GM18907 (cell line): Measurements from ENCODE around the gene CIC.
"Not testable (repeated sequence)": the region's sequence is repeated elsewhere in the genome, so short reads cannot be mapped to it uniquely, and the experiment has no call there.

Source experiments
- ATAC-seq: cut with Tn5 transposase; IDR thresholded peaks from one replicate; pipeline ENCODE4 v1.9.1; 2021; ENCODE audit warnings: mild to moderate bottlenecking, moderate library complexity; ENCODE audit not compliant: unreplicated experiment

CIC gene

DNA sequence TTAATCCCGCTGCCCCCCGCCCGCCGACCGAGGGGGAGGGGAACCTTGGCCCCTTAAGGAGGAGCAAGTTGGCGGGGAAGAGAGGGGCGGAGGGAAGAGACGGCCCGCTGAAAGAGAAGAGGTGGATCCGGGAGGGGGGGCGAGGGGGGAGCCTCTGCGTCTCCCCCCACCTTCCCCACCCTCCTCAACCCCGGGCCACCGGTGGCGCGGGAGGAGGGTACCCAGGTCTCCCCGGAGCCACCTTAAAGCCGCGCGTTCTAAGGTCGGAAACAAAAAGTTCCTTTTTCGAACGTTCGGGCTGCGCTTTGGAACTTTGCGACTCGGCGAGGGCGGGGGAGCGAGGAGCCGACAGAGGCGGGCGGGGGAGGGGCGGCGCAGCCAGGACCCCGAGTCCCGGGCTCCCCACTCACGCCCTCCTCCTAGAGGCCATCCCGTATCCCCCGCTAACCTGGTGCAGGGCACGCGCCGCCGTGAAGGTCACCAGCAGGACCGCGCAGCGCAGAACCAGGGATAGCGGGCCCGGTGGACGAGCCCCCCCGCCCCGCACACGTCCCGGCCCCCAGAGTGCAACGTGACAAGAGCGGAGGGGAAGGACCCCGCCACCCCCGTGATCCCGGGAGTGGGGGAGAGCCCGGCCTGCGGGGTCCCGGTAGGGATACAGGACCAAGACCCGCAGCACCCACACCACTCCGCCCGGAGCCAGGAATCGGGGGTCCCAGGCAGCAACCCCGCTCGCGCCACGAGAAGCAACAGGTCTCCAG, 14.8 kb upstream of the CIC start:
- peak; percentile 27 for ATAC-seq

DNA sequence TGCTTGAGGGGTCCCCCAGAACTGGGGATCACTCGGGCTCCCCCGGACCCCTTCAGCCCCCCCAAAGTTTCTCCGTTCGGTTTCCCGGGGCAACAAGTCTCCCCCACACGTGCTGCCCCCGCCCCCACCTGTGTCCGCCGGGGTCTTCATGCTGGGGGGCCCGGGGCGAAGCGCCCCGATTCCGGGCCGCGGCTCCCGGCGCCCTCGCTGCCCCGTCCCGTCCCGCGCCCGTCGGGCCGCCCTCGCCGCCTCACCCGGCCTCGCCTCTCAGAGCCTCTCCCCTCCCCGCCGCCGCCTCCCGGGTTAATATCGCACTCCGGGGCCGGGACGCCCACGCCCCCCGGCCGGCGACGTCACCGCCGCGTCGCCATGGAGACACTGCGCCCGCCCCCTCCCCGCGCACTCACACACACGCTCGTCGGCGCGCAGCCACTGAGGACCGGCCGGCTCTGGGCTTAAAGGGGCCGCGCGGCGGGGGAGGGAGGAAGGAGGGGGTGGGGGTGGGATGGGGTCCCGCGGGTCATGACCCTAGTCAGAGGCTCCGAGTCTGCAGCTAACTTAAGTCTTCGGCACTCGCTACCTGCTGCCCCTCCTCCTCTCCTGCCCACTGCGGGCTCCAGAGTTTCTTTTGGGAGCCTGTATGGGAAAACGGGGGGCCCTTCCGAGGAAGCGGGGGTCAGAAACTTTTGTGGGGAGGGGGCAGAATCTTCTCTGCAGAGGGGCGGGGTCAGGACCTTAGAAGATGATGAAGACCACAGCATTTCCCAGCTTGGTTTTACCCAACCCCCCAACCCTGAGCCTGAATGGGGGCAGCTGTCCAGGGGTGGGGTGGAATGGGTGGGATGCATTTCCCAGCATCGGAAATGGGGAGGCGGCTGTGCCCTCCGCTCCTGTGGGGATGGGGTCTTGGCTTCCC, 13.9 kb upstream of the CIC start, which contains the start of gene ERF:
Gene ERF, minus strand, starts transcription at position 279 of the 916 bp plus-strand sequence. Its CDS starts 129 bp downstream, at position 150.
- ATAC-seq: peak; percentile 61

DNA sequence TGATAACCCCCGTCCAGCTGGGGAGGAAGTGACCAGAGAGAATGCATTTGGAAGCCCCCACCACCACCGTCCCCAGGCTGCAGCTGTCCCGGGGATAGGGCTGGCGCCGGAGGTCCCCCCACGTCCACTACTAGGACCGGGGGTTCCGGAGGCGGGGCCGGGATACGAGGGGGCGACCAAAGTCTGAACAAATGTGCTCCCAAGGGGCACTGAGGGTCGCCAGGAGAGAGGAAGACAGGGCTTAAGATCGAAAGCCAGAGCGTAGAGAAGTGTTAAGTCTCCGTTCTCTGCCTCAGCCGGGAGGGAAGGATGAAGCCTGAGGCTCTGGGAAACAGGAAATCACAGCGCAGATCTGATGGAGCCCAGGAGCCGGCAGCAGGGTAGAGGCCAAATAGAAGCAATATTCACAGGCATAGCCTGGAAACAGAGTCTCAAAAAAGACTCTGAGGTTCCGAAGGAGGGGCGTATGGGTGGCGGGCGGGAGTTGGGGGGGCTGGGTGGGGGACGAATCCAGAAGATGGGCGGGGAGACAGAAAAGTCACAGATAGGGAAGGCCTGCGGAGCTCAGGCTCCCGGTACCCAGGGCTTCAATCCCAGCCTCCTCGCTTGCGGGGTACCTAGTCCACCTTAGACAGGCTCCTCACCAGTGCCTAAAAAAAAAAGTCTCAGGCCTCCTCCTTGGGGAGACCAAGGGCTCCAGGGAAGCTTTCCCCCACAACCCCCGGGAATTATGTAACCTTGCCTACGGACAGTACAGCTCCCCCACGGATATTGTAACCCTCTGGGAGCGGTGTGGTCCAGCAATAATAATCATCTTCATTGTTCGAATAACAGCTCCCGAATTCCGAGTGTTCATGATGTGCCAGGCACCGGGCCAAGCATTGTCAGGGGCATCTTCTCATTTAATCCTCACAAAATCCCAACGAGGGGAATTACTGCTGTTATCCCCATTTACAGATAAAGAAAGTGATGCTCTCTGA, 13.0 kb upstream of the CIC start:
- no peak for ATAC-seq

DNA sequence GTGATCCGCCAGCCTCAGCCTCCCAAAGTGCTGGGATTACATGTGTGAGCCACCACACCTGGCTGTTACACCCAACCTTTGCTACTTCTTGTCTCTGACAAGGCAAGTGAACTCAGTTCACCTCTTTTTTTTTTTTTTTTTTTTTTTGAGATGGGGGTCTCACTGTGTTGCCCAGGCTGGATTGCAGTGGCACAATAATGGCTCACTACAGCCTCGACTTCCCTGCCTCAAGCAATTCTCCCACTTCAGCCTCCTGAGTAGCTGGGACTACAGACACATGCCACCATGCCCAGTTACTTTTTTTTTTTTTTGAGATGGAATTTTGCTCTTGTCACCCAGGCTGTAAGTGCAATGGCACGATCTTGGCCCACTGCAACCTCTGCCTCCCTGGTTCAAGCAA, 11.2 kb upstream of the CIC start:
- ATAC-seq: not testable (repeated sequence)

DNA sequence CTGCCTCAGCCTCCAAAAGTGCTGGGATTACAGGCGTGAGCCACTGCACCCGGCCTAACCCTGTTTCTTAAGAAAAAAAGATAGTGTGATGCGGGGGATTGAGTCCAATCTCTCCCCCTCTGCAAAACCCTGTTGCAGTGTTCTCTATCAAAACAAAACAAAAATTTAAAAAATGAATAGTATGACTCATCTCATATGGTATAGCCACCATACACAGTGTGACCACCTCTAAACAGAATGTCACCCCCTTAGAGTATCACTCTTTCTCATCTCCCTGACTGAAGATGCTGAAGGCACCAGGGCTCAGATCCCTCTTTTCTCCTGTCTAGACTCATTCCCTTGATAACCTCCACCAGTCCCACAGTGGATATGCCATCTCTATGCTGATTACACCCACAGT, 7.3 kb upstream of the CIC start:
- no peak for ATAC-seq

DNA sequence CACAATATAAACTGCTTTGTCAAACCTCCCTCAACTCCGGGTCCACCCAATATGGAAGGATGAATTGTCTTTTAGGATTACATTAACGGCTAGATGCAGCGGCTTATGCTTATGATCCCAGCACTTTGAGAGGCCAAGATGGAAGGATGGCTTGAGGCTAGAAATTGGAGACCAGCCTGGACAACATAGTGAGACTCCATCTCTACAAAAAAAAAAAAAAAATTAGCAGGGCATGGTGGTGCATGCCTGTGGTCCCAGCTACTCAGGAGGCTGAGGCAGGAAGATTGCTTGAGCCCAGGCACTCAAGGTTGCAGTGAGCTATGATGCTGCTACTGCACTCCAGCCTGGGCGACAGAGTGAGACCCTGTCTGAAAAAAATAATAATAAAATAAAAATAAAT, 2.9 kb upstream of the CIC start:
- not testable (repeated sequence) for ATAC-seq

DNA sequence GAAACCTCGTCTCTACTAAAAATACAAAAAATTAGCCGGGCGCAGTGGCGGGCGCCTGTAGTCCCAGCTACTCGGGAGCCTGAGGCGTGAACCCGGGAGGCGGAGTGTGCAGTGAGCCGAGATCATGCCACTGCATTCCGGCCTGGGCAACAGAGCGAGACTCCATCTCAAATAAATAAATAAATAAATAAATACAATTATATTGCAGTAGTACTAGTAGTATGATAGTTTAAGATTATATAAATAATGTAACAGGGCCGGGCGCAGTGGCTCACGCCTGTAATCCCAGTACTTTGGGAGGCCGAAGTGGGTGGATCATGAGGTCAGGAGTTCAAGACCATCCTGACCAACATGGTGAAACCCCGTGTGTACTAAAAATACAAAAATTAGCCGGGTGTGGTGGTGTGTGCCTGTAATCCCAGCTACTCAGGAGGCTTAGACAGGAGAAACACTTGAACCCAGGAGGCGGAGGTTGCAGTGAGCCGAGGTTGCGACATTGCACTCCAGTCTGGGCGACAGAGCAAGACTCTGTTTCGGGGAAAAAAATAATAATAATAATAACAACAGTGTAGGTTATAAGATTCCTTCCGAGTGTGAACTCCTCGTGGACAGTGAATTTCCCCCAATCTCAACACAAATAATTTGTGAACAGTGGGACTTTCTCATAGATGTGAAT, 2.0 kb upstream of the CIC start:
- not testable (repeated sequence) for ATAC-seq

DNA sequence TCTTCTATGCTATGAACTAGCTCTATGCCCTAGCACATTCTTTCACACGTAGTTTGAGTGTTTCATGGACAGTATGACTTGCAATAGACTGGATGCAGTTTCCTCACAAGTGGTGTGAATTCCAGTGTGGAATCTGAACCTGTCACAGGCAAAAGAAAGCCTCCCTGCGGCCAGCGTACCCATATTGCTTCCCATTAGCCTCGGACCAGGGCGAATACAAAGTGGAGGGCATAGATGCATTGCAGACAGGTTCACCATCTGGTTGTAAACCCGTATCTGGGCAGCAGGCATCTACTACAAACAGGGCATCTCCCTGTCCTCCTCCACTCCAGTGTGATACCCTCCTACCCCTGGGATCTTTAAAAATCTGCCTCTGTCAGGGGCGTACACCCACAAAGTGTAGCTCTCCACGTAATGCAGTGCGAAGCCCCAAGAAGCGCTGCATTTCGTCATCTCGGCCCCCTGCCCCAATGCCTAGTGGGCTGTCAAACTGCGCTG, 1.4 kb upstream of the CIC start:
- ATAC-seq: no peak

DNA sequence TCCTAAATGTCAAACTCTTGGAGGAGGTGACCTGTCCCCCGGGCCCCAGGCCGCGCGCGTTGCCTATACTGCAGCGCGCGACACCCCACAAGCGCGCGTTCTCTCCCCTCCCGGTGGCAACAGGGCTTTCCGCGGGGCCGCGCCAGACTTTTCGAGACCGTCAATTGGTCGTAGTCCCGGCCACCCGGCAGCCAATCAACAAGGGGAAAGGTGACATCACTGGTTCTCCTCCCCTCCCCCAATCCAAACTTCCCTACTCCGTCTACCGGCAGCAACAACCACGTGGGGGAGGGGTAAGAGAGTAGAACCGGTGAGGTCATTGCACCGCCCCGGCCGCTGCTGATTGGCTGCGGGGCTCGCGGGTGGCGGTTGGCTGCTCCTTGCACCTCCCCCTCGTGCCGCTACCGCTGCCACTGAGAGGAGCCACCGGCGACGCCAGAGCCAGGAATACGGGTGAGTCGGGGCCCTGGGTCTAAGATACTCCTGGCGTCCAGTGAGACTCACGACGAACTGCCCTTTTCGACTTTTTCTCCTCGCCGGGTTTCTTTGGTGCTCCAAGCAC, 829 bp upstream of the CIC start:
- ATAC-seq: peak; percentile 63

DNA sequence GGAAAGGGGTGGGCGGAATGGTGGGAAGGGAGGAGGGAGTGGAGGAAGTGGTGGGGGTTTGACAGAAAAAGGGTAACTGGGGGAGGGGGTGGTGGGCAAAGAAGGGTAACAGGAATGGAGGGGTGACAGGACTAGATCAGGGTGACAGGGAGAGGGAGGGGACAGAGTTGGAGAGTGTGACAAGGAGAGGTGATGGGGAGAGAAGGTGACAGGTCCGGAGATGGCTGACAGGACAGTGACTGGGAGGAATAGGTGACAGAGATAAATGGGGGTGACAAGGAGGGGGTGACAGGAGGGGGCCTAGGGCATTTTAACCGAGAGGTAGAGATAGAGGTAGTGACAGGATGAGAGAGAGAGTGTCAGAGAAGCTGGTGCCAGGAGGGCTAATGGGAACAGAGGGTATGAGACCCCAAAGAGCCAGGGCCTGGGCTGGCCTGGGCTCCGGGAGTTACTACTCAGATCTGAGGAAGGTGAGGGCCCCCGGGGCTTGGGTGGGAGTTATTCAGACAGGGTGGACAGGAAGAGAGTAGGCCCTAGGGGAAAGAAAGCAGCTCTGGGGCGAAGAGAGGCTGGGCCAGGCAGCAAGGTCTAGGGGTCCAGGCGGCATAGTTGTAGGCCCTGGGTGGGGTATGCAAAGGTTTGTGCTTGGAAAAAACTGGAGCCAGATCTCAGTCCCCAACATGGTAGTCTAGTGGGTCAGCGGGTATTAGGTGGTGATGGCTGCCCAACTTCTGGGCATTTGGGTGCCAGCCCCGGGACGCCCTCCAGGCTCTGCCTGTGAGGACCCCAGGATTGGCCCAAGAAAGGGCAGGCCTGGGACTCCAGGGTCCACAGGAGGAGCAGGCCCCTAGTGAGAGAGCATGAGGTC, 660 bp downstream of the CIC start:
- ATAC-seq: no peak

DNA sequence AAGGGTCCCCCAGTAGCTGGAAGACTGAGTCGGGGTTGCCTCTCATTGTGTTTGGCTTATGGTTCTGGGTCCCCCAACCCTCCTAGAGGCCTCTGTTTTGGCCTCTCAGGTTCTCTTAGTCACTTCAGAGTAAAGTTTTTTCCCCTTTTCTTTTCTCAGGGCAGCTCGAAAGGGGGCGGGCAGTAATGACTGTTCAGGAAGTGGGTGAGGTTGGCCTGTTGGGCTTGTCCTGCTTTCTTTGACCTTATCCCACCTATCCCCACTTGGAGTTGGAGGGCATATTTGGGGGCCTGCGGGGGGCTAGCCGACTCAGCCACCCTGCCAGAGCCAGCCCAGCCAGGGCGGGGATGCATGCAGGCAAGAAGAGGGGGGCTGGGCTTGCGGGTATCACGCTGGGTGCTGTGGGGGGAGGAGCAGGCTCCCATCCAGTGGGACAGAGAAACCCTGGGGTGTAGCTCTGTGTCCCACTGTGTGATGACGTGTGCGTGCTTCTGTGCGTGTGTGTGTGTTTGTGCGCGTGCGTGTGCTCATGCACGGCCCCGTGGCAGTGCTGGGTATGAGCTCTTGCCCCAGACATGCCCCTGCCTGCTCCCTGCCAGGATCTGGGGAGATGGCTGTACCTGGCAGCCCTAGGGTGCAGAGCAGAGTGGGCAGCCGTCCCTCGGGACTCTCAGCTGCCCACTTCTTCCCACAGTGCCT, 1.4 kb downstream of the CIC start:
- no peak for ATAC-seq

DNA sequence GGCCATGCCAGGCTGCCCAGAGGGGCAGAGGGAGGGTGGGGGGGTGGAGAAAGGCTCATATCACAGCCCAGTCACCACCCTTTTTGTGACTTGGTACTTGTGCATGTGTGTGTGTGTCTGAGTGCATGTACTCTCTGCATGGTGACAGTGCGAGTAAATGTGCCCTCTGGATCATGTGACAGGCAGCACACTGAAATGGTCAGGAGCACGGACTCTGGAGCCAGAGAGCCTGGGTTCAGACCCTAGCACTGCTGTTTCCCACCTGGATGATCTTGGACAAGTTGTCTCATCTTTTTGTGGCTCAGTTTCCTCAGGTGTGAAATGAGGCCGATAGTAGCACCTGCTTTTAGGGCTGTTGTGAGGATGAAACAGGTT, 2.0 kb downstream of the CIC start:
- ATAC-seq: no peak

DNA sequence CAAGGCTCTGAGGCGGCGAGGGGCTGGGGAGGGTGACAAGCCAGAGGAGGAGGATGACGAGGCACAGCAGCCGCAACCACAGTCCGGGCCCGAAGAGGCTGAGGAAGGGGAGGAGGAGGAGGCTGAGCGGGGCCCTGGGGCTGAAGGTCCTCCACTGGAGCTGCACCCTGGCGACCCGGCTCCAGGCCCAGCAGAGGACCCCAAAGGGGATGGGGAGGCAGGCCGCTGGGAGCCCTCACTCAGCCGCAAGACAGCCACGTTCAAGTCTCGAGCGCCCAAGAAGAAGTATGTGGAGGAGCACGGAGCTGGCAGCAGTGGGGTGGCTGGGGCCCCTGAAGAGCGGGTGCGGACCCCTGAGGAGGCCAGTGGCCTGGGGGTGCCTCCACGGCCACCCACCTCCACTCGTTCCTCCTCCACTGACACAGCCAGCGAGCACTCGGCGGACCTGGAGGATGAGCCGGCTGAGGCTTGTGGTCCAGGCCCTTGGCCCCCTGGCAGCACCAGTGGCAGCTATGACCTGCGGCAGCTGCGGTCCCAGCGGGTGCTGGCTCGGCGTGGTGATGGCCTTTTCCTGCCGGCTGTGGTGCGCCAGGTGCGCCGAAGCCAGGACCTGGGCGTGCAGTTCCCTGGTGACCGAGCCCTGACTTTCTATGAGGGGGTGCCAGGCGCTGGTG, 2.9 kb downstream of the CIC start:
- ATAC-seq: no peak

DNA sequence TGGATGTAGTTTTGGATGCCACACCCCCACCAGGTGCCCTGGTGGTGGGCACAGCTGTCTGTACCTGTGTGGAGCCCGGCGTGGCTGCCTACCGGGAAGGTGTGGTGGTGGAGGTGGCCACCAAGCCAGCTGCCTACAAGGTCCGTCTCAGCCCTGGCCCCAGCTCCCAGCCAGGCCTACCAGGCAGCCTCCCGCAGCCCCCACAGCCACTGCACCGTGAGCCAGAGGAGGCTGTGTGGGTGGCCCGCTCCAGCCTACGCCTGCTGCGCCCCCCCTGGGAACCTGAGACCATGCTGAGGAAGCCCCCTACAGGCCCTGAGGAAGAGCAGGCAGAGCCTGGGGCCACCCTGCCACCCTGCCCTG, 3.5 kb downstream of the CIC start:
- no peak for ATAC-seq

DNA sequence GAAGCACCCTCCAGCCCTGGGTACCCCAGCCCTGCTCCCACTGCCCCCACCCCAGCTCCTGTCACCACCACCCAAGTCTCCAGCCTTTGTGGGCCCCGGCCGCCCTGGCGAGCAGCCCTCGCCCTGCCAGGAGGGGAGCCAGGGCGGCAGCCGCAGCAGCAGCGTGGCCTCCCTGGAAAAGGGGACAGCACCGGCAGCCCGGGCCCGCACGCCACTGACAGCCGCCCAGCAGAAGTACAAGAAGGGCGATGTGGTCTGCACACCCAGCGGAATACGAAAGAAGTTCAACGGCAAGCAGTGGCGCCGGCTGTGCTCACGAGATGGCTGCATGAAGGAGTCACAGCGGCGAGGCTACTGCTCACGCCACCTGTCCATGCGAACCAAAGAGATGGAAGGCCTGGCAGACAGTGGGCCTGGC, 3.9 kb downstream of the CIC start:
- no peak for ATAC-seq

DNA sequence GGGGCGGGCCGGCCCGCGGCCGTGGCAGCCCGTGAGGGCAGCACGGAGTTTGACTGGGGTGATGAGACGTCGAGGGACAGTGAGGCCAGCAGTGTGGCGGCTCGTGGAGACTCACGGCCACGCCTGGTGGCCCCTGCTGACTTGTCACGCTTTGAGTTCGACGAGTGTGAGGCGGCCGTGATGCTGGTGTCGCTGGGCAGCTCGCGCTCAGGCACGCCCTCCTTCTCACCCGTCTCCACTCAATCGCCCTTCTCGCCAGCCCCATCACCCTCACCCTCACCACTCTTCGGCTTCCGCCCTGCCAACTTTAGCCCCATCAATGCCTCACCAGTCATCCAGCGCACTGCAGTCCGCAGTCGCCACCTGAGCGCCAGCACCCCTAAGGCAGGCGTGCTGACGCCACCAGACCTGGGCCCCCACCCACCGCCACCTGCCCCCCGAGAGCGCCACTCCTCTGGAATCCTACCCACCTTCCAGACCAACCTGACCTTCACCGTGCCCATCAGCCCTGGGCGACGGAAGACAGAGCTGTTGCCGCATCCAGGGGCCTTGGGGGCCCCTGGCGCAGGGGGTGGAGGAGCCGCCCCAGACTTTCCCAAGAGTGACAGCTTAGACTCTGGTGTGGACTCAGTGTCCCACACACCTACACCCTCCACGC, 4.5 kb downstream of the CIC start:
- no peak for ATAC-seq

DNA sequence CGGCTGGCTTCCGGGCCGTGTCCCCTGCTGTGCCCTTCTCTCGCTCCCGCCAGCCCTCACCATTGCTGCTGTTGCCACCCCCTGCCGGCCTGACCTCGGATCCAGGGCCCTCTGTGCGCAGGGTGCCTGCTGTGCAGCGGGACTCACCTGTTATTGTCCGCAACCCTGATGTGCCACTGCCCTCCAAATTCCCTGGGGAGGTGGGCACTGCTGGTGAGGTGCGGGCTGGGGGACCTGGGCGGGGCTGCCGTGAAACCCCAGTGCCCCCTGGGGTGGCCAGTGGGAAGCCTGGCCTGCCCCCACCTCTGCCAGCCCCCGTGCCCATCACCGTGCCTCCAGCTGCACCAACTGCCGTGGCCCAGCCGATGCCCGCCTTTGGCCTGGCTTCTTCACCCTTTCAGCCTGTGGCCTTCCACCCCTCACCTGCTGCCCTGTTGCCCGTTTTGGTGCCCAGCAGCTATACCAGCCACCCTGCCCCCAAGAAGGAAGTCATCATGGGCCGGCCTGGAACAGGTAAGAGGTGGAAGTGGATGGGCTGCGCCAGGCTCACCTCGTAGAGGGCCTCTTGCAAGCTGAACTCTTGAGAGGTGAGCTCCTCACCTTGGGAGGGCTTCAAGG, 5.1 kb downstream of the CIC start:
- ATAC-seq: no peak
